Stimulated activated naive CD8-positive, alpha-beta T cell treated with anti-CD3 and anti-CD28 coated beads, Interleukin-15, amount 100 ng/mL, for 72 hours (primary cell): Measurements from ENCODE around the gene FAM170B.
A peak's percentile ranks its signal among the peaks of the same experiment; 100 is the strongest.

Source experiments
- ATAC-seq: fragments of 150-1000 bp; cut with Tn5 transposase; 2 replicates; pipeline ENCODE4 v1.10.0; 2021; ENCODE audit warnings: mild to moderate bottlenecking, moderate library complexity
- DNase-seq, 2 donors: peaks; one replicate each; pipeline ENCODE4 v3.0.0; 2021 to 2022
- H3K27ac Mint-ChIP-seq, 2 donors: one replicate each; pipeline ENCODE4 v1.8.0; 2022; ENCODE audit warnings: mild to moderate bottlenecking in 2 of 2, mixed read lengths in 2 of 2, moderate library complexity in 2 of 2
- H3K27me3 Mint-ChIP-seq: one replicate; pipeline ENCODE4 v1.8.0; 2022; ENCODE audit warnings: mixed read lengths
- H3K4me1 Mint-ChIP-seq: one replicate; pipeline ENCODE4 v1.8.0; 2022; ENCODE audit warnings: mild to moderate bottlenecking, mixed read lengths
- H3K4me3 Mint-ChIP-seq, 2 donors: one replicate each; pipeline ENCODE4 v1.8.0; 2022; ENCODE audit warnings: mild to moderate bottlenecking in 2 of 2, mixed read lengths in 2 of 2, moderate library complexity in 1 of 2
- H3K9me3 Mint-ChIP-seq, 2 donors: one replicate each; pipeline ENCODE4 v1.8.0; 2022; ENCODE audit warnings: mixed read lengths in 2 of 2

The FAM170B gene

DNA sequence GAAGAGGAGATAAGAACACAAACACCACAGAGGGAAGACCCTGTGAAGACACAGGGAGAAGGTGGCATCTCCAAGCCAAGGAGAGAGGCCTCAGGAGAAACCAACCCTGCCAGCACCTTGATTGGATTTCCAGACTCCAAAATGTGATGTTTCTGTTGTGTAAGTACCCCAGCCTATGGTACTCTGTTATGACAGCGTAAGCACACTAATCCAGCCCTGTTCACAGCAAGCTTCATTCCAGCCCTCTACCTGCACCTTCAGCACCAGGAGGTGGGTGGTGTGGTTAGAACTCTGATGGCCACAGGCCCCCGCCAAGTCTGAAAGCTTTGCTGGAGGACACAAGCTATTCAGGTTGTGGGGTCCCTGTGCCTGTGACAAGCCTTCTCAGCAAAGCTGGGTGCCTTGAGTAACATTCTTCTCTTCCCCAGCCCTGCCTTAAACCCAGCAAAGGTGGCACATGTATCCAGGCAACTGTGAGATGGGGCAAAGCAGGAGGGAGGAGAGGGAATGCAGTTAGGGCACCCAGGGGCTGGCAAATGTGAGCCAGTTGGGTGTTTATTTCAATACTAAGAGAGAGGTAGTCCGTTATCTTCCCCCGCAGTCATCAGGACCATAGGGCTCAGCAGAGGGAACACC lies 23.0 kb downstream of the FAM170B start:
- ATAC-seq (no peak), DNase-seq (no peak)
- H3K27me3 Mint-ChIP-seq = peaks cover 36% of the 10 kb centered on the region
- no peaks in the 10 kb centered on the region for H3K4me1 Mint-ChIP-seq
- no peak overlapping the region for H3K4me3 Mint-ChIP-seq
- no peaks in the 10 kb centered on the region for H3K9me3 Mint-ChIP-seq
- H3K27ac Mint-ChIP-seq = no peak overlapping the region

DNA sequence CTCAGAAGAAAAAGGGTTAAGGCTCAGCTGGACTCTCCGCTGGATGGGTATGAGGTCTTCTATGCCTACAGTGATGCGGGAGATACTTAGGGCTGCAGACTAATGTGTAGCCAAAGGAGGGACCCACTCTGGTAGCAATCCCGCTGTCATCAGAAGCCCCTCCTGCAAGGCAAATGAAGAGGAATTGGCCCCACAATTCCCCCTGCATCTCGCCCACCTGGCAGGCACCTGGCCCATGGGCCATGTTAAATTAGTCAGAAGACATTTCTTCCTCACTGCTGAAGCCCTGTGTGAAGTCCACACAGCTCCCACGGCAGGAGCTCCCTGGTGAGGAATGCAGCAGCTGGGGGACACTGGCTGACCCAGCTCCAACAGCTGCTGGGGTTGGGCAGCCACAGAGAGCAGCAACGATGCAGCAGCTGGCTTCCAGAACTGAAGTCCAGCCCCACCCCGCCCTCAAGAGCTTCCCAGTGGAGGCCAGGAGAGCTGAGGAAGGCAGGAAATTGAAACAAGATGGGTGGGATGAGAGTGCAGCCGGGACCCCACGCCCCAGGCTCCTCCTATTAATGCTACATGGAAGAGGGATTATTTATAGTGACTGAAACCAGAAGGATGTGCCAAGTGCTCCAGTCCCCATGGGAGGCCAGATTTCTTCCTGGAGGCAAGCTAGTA lies 24.0 kb downstream of the FAM170B start:
- ATAC-seq = no peak
- peaks cover 38% of the 10 kb centered on the region for H3K27me3 Mint-ChIP-seq
- H3K27ac Mint-ChIP-seq = no peak overlapping the region
- peaks cover 0 to 3% of the 10 kb centered on the region in 2 donors for H3K9me3 Mint-ChIP-seq
- no peak overlapping the region for H3K4me3 Mint-ChIP-seq
- no peak for DNase-seq
- H3K4me1 Mint-ChIP-seq = no peaks in the 10 kb centered on the region

DNA sequence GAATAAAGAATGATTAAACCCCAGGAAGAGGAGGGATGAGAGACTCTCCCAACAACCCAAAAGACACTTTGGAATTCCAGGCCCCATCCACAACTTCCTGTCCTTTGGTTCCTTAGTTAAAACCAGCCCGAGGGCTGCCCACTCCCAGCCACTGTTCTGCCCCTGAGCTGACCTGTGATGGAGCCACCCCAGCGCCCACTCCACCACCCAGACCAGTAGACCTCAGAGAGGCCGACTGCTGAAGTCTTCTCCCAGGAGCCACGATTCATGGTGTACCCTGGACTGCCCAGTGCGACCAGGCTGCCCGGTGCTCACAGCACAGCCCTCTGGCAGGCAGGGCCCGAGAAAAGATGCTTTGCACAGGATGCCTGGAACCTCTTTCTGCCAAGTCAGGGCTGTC lies 25.2 kb downstream of the FAM170B start:
- H3K27ac Mint-ChIP-seq = no peak overlapping the region
- H3K4me1 Mint-ChIP-seq = no peaks in the 10 kb centered on the region
- peaks cover 32% of the 10 kb centered on the region for H3K27me3 Mint-ChIP-seq
- peaks cover 0 to 7% of the 10 kb centered on the region in 2 donors for H3K9me3 Mint-ChIP-seq
- DNase-seq (no peak), ATAC-seq (no peak)
- no peak overlapping the region for H3K4me3 Mint-ChIP-seq

DNA sequence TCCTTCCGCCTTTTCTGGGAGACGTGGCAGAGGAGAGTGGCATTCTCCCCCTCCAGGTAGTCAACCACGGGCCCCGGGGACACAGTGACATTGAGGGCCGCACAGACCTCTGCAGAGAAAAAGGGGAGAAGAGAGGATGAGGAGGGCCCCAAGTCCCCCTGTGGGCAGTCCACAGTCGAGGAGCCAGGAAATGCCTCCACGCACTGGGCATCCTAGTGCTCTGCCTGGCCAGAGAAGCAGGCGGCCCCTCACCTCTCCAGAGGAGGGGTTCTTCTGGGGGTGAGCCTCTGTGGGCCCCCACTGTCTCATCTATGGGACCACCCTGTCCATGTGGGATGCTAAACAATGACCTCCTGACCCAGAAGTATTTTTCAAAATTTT lies 25.9 kb downstream of the FAM170B start:
- peaks cover 28% of the 10 kb centered on the region for H3K27me3 Mint-ChIP-seq
- peak overlapping the region; percentile 10 to 60 for H3K27ac Mint-ChIP-seq
- no peak for DNase-seq
- H3K4me1 Mint-ChIP-seq = no peaks in the 10 kb centered on the region
- no peak overlapping the region for H3K4me3 Mint-ChIP-seq
- no peak for ATAC-seq
- H3K9me3 Mint-ChIP-seq = peaks cover 0 to 7% of the 10 kb centered on the region in 2 donors

DNA sequence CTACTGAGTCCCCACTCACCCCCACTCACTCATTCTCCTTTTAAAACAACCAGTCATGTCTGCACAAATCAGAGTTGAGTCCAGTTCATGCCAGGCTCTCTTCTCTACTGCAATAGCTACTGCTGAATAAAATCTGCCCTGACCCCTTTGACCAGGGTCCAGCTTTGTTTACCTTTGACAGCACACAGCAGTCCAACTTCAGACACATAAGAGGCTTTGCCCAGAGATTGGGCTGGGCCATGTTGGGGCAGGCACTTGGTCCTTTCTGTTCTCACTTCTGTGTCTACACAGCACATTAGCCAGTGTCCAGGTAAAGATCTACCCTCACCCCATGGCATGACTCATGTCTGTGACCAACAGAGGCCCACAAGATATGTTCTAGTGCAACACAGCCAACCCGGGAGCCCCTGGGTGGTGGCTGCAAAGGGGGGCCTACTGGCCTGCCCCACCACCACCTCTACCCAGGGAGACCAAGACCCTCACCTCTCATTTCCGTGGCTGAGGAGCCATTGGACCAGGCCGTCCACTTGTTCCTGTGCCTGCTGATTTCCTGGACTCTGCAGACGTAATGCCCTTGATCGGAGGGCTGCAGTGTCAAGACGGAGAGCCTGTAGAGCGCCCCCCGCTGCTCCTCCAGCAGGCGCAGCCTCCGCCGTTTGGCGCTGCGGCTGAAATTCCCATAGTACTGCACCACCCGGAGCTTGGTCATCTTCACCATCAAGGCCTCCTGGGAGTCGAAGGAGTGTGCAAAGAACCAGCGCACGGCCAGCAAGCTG lies 26.5 kb downstream of the FAM170B start:
- H3K27ac Mint-ChIP-seq = peak overlapping the region; percentile 10 to 60
- H3K27me3 Mint-ChIP-seq = peaks cover 28% of the 10 kb centered on the region
- no peak for DNase-seq
- H3K4me3 Mint-ChIP-seq = no peak overlapping the region
- H3K4me1 Mint-ChIP-seq = no peaks in the 10 kb centered on the region
- ATAC-seq = no peak
- H3K9me3 Mint-ChIP-seq = peaks cover 0 to 7% of the 10 kb centered on the region in 2 donors

DNA sequence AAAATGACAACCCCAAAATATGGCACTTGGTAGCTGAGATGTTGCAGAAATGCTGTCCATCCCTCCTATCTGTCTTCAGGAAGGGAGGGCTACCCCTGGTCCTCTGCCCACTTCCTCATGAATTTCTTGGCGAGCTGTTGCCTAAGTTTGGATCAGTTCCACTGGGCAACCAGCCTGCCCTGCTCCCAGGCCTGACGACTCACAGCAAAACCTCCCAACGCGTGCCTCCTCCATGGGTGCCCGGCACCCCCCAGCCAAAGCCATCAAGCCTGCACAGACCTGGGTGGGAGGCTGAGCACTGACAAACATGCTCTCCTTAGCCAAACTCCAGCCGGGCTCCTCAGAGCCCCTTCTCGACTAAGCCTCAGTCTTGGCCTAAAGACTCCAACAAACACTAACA lies 27.4 kb downstream of the FAM170B start:
- Mint-ChIP-seq H3K4me3 (no peak overlapping the region), H3K27ac (peak overlapping the region in 1 of 2 donors; percentile 12), H3K27me3 (peaks cover 36% of the 10 kb centered on the region), H3K4me1 (no peaks in the 10 kb centered on the region), H3K9me3 (peaks cover 0 to 7% of the 10 kb centered on the region in 2 donors)
- DNase-seq (no peak), ATAC-seq (no peak)

DNA sequence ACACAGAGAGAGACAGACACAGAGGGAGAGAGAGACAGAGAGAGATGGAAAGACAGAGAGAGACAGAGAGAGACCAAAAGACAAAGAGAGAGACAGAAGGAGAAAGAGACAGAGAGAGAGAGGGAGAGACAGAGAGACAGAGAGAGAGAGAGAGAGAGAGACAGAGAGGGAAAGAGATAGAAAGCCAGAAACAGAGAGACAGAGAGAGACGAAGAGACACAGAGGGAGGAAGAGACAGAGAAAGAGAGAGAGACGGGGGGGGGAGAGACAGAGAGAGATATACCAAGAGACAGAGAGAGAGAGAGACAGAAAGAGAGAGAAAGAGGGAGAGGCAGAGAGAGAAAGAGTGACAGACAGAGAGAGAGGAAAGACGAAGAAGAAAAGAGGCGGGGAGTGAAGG lies 28.7 kb downstream of the FAM170B start:
- Mint-ChIP-seq H3K27ac (peak overlapping the region in 1 of 2 donors; percentile 54), H3K9me3 (peaks cover 0 to 7% of the 10 kb centered on the region in 2 donors), H3K4me1 (no peaks in the 10 kb centered on the region), H3K27me3 (peaks cover 32% of the 10 kb centered on the region), H3K4me3 (no peak overlapping the region)
- DNase-seq (no peak), ATAC-seq (no peak)

DNA sequence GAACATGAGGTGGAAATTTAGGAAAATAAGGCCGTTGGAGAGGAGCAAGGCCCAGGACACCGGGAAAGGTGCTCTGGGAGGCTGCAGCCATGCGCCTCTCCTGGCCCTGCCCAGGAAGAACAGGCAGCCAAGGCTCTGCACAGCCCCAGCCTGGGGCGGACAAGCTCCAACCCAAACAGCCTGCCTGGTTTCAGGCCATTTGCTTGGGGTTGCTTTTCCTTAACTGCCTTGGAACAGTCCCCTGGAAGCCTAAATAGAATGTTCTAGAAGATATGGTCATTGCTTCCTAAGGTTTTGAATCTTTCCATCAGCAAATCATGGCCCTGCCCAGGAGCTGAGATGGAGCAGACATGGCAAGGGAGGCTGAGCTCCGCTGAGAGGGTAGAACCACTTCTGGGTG lies 29.5 kb downstream of the FAM170B start:
- H3K27ac Mint-ChIP-seq = no peak overlapping the region
- peaks cover 25% of the 10 kb centered on the region for H3K27me3 Mint-ChIP-seq
- H3K4me1 Mint-ChIP-seq = no peaks in the 10 kb centered on the region
- H3K4me3 Mint-ChIP-seq = no peak overlapping the region
- ATAC-seq (no peak), DNase-seq (no peak)
- H3K9me3 Mint-ChIP-seq = peaks cover 0 to 7% of the 10 kb centered on the region in 2 donors

DNA sequence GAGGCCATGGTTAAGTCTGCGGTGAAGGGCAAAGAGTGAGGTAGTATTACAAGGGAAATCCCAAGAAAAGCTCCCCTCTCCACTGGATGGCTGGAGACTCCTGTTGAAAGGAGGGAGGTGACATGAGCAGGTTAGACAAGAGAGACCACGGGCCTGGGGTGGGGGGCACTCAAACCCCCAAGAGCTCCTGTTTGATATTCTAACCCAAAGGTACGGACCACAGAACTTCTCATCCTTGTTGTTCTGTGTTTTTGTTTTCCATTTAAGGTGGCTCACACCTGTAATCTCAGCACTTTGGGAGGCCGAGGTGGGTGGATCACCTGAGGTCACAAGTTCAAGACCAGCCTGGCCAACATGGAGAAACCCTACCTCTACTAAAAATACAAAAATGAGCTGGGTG lies 30.1 kb downstream of the FAM170B start:
- ATAC-seq (no peak), DNase-seq (no peak)
- no peak overlapping the region for H3K27ac Mint-ChIP-seq
- no peak overlapping the region for H3K4me3 Mint-ChIP-seq
- peaks cover 21% of the 10 kb centered on the region for H3K27me3 Mint-ChIP-seq
- peaks cover 0 to 7% of the 10 kb centered on the region in 2 donors for H3K9me3 Mint-ChIP-seq
- H3K4me1 Mint-ChIP-seq = no peaks in the 10 kb centered on the region

DNA sequence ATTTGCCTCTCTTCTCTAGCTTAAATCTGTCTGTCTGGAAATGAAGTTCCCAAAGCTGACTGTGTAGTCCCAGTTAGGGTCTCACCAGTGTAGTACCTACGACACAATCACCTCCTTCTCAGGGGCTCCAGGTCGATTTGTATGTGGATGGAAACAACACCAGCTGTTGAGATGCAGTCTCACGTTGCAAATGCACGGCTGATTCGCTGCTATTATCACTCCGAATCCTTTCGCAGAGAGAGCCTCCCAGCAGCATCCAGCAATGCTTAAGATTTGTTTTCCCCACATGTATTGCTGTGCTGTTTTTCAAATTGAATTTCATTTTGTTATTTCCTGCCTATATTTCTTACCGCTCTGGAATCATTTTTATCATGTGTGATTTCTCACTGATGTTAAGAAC lies 34.8 kb downstream of the FAM170B start:
- H3K4me3 Mint-ChIP-seq = no peak overlapping the region
- peaks cover 17% of the 10 kb centered on the region for H3K27me3 Mint-ChIP-seq
- no peaks in the 10 kb centered on the region for H3K4me1 Mint-ChIP-seq
- DNase-seq (no peak), ATAC-seq (no peak)
- no peaks in the 10 kb centered on the region for H3K9me3 Mint-ChIP-seq
- peak overlapping the region in 1 of 2 donors; percentile 21 for H3K27ac Mint-ChIP-seq

DNA sequence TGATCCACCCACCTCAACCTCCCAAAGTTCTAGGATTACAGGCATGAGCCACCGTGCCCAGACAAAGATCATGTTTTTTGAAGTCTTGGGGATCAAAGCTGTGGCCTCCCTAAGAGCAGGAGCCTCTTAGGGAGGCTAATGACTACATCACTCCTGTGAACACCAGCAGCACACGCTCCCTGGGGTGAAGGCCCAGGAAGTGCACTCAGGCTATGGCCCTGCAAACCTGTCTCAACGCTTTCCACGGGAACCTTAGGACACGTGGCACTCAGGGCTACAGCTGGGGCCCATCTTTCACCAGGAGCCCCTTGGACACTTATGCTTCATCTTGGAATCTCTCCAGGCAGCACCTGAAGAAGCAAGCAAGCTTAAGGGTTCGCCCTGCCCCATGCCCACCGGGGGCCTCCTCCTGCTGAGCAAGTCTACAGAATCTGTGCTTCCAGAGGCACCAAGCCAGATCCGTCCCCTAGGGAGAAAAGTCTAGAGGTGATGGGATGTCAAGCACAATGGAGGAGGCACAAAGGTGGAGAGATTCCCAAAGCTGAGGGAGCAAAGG lies 36.9 kb downstream of the FAM170B start:
- Mint-ChIP-seq H3K27me3 (peaks cover 14% of the 10 kb centered on the region), H3K27ac (no peak overlapping the region), H3K9me3 (no peaks in the 10 kb centered on the region), H3K4me3 (no peak overlapping the region), H3K4me1 (no peaks in the 10 kb centered on the region)
- DNase-seq = no peak
- ATAC-seq = no peak

DNA sequence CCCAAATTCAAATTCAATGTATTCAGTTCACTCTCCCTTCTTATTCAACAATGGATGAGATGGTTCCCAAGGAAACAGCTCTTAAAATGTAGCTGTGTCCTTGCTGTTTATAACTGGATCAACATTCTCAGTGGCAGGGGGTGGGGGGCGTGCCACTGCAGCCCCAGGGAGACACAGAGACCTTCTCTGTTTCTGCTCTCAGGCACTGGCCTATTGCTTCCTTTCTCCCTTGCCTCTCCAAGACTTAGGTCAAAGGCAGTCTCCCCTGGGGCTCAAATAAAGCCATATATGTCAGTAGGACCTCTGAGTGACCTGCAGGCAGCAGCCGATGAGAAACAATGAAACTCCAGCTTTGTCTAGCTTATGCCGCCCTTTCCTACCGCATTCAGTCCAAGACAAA lies 39.2 kb downstream of the FAM170B start:
- H3K27me3 Mint-ChIP-seq = peaks cover 21% of the 10 kb centered on the region
- H3K4me3 Mint-ChIP-seq = no peak overlapping the region
- no peaks in the 10 kb centered on the region for H3K4me1 Mint-ChIP-seq
- DNase-seq = no peak
- H3K27ac Mint-ChIP-seq = no peak overlapping the region
- H3K9me3 Mint-ChIP-seq = no peaks in the 10 kb centered on the region
- ATAC-seq = no peak

DNA sequence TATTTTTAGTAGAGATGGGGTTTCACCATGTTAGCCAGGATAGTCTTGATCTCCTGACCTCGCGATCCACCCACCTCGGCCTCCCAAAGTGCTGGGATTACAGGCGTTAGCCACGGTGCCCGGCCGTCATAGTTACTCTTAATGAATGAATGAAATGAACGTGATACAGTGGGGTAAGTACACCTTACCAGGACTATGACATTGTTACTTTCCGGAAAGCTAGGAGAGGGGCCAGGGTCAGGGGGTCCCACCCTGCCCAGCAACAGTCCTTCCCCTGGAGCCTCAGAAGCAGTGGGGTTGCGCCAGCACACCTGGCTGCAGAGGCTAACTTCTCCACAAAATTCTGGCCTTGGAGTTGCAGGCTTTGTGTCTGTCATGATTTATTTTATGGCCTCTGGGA lies 39.9 kb downstream of the FAM170B start:
- no peak overlapping the region for H3K4me3 Mint-ChIP-seq
- no peak overlapping the region for H3K27ac Mint-ChIP-seq
- H3K4me1 Mint-ChIP-seq = no peaks in the 10 kb centered on the region
- ATAC-seq (no peak), DNase-seq (no peak)
- H3K27me3 Mint-ChIP-seq = peaks cover 24% of the 10 kb centered on the region
- no peaks in the 10 kb centered on the region for H3K9me3 Mint-ChIP-seq

DNA sequence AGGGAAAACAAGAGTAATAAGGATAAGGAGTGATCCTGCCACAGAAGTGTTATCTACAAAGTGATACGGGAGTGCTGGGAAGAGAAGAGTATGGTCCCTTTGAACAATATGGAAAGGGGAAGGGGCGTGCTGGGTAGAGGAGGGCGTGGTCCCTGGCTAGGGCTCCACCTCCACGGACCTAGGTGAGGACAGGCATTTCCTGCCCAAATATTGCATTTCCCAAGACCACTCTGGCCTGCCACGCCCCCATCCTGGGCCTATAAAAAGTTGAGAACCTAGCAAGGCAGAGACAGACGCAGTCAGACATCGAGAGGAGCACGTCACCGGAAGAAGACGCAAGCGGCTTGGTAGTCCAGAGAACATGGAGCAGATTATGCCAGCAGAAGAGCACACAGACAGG lies 41.3 kb downstream of the FAM170B start:
- no peak for DNase-seq
- peaks cover 0 to 3% of the 10 kb centered on the region in 2 donors for H3K9me3 Mint-ChIP-seq
- H3K27me3 Mint-ChIP-seq = peaks cover 15% of the 10 kb centered on the region
- H3K4me1 Mint-ChIP-seq = no peaks in the 10 kb centered on the region
- no peak for ATAC-seq
- peak overlapping the region in 1 of 2 donors; percentile 51 for H3K27ac Mint-ChIP-seq
- no peak overlapping the region for H3K4me3 Mint-ChIP-seq

DNA sequence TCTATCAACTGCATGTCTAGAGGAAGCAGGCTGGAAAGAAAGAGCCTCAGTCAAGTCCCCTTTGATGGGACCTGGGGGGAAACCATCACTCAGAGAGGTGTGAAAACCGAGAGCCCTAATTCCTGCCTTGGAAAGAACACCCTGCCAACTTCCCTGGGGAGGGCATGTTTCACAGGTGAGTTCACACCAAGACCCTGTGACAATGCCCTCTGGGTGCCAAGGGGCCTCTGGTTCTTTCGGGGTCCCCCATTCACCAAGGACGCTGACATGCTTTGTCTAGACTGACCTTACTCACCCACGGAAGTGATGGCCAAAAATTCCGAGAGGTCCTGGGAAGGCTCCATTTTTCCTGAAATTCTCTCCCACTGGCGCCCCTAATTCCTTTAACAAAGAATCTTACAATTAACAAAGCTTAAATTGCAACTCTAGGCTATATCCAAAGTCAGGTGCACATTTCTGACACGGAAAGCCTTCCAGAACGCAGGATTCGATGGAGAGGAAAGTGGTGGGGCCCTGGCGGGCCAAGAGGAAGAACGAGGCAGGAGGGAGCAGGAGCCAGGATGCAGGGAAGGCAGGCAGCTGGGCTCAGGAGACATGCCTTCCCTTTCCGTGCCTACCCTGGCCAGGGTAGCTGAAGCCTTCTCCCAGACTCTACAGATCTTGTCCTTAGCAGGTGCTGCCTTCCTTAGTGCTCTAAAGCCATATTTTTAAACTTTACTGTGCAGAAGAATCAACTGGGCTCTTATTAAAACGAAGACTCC lies 42.2 kb downstream of the FAM170B start:
- Mint-ChIP-seq H3K9me3 (peaks cover 0 to 11% of the 10 kb centered on the region in 2 donors), H3K4me3 (no peak overlapping the region), H3K4me1 (no peaks in the 10 kb centered on the region), H3K27ac (peak overlapping the region in 1 of 2 donors; percentile 55), H3K27me3 (peaks cover 15% of the 10 kb centered on the region)
- ATAC-seq = no peak
- no peak for DNase-seq
